H1 (cell line): ENCODE results near the gene FKBP2. TPM values are rescaled to one million over a fixed set of nuclear protein-coding genes. Genes with fewer than 3 reads are reported as not detected.

Source experiments
- CTCF ChIA-PET: fragments of 300-600 bp; sonication (Branson Sonifier 250); formaldehyde crosslinking; loops from one replicate; lab custom pipeline; 2021; ENCODE audit not compliant: partially characterized antibody; lab: Charles Lee
- POLR2A ChIA-PET: fragments of 300-600 bp; sonication (Branson Sonifier 250); formaldehyde crosslinking; loops from one replicate; lab custom pipeline; 2021; ENCODE audit warnings: inconsistent platforms; ENCODE audit not compliant: partially characterized antibody; lab: Charles Lee
- DNase-seq, 2 experiments: peaks; one replicate each; pipeline versions ENCODE4 v3.0.0 to v3.0.0-alpha.2; 2010 to 2022; ENCODE audit warnings: low spot score in 2 of 2, low read depth in 1 of 2, mixed read lengths in 1 of 2
- FAIRE-seq: peaks from 2 replicates; lab custom pipeline; 2011; peaks lifted over from hg19 to GRCh38; lab: Jason Lieb, UNC
- H2AFZ ChIP-seq: 2 replicates; pipeline ENCODE4 v1.8.1; 2012; ENCODE audit warnings: low read length, inconsistent platforms
- H2AK5ac ChIP-seq: 2 replicates; pipeline ENCODE4 v1.6.1; 2013; ENCODE audit warnings: low read depth, low read length
- H2BK120ac ChIP-seq: replicated peaks from 2 replicates; pipeline ENCODE3; 2013; ENCODE audit warnings: low read depth, low read length, inconsistent platforms
- H2BK12ac ChIP-seq: 2 replicates; pipeline ENCODE4 v1.6.1; 2013; ENCODE audit warnings: low read depth, low read length
- H2BK15ac ChIP-seq: 2 replicates; pipeline ENCODE4 v1.6.1; 2013; ENCODE audit warnings: low read length
- H2BK20ac ChIP-seq: 2 replicates; pipeline ENCODE4 v1.6.1; 2013; ENCODE audit warnings: low read length
- H2BK5ac ChIP-seq: 2 replicates; pipeline ENCODE4 v1.6.1; 2013; ENCODE audit warnings: low read depth, low read length
- H3K14ac ChIP-seq: 2 replicates; pipeline ENCODE4 v1.6.1; 2013; ENCODE audit warnings: inconsistent platforms; ENCODE audit not compliant: insufficient read length
- H3K18ac ChIP-seq: 2 replicates; pipeline ENCODE4 v1.6.1; 2013; ENCODE audit warnings: low read length; ENCODE audit errors: extremely low read depth
- H3K23ac ChIP-seq: 2 replicates; pipeline ENCODE4 v1.6.1; 2013; ENCODE audit warnings: inconsistent platforms; ENCODE audit not compliant: insufficient read length
- H3K23me2 ChIP-seq: 2 replicates; pipeline ENCODE4 v1.6.1; 2013; ENCODE audit warnings: low read depth, low read length
- H3K27ac ChIP-seq: 2 replicates; pipeline ENCODE4 v1.6.1; 2011; ENCODE audit warnings: low read depth, low read length, inconsistent platforms
- H3K27me3 ChIP-seq, 4 experiments: replicated peaks in 1 of 4; 1 replicate in 1 of 4; 2 replicates in 3 of 4; pipeline versions ENCODE4 v1.6.1 to v1.8.1; 2011 to 2013; ENCODE audit warnings: low read length in 3 of 4, mild to moderate bottlenecking in 3 of 4, inconsistent platforms in 2 of 4, mixed read lengths in 2 of 4, moderate library complexity in 1 of 4; ENCODE audit not compliant: control insufficient read depth in 3 of 4, insufficient read depth in 3 of 4; ENCODE audit errors: extremely low read depth in 1 of 4
- H3K36me3 ChIP-seq, 4 experiments: 2 replicates each; pipeline versions ENCODE4 v1.6.1 to v1.8.1; 2011 to 2013; ENCODE audit warnings: mild to moderate bottlenecking in 4 of 4, low read length in 3 of 4, moderate library complexity in 2 of 4, control low read depth in 1 of 4, inconsistent platforms in 1 of 4; ENCODE audit not compliant: insufficient read depth in 4 of 4, control insufficient read depth in 2 of 4
- H3K4ac ChIP-seq: replicated peaks from 2 replicates; pipeline ENCODE3; 2013; ENCODE audit warnings: low read length, low read depth, mixed read lengths, inconsistent platforms; ENCODE audit not compliant: insufficient read length
- H3K4me1 ChIP-seq, 4 experiments: replicated peaks in 1 of 4; 1 replicate in 1 of 4; 2 replicates in 3 of 4; pipeline versions ENCODE4 v1.6.1 to v1.8.1; 2011 to 2013; ENCODE audit warnings: low read length in 3 of 4, inconsistent platforms in 2 of 4, mixed read lengths in 1 of 4; ENCODE audit not compliant: insufficient read depth in 4 of 4, control insufficient read depth in 3 of 4
- H3K4me2 ChIP-seq, 2 experiments: 2 replicates each; pipeline versions ENCODE4 v1.6.1 to v1.8.1; 2011 to 2013; ENCODE audit warnings: low read depth in 2 of 2, low read length in 2 of 2, control low read depth in 1 of 2, inconsistent platforms in 1 of 2, mild to moderate bottlenecking in 1 of 2; ENCODE audit not compliant: insufficient read depth in 1 of 2
- H3K4me3 ChIP-seq, 4 experiments: fragments of 200-600, 300-600 bp in 1 of 4; sonication (generic), shearing (Covaris generic), sonication (Bioruptor Twin) in 1 of 4; 2 replicates each; pipeline versions ENCODE4 v1.5.1 to v1.8.1; 2011 to 2016; ENCODE audit warnings: low read length in 4 of 4, low read depth in 3 of 4, control low read depth in 2 of 4, inconsistent platforms in 2 of 4, mild to moderate bottlenecking in 2 of 4, mixed read lengths in 1 of 4, moderate library complexity in 1 of 4; ENCODE audit not compliant: insufficient read depth in 2 of 4; ENCODE audit errors: extremely low read depth in 1 of 4
- H3K56ac ChIP-seq: replicated peaks from 2 replicates; pipeline ENCODE3; 2013; ENCODE audit warnings: low read depth, mild to moderate bottlenecking, mixed read lengths, low read length, inconsistent platforms; ENCODE audit not compliant: insufficient read length
- H3K79me1 ChIP-seq: 2 replicates; pipeline ENCODE4 v1.6.1; 2013; ENCODE audit warnings: low read depth, low read length, control low read depth
- H3K79me2 ChIP-seq, 2 experiments: 2 replicates each; pipeline versions ENCODE4 v1.6.1 to v1.8.1; 2012 to 2013; ENCODE audit warnings: low read length in 2 of 2, mild to moderate bottlenecking in 2 of 2, inconsistent platforms in 1 of 2; ENCODE audit not compliant: insufficient read depth in 2 of 2, control insufficient read depth in 1 of 2
- H3K9ac ChIP-seq, 4 experiments: replicated peaks in 1 of 4; 1 replicate in 1 of 4; 2 replicates in 3 of 4; pipeline versions ENCODE4 v1.6.1 to v1.8.1; 2011 to 2013; ENCODE audit warnings: low read depth in 3 of 4, low read length in 3 of 4, control low read depth in 2 of 4, mild to moderate bottlenecking in 2 of 4, moderate library complexity in 2 of 4, inconsistent platforms in 1 of 4; ENCODE audit errors: extremely low read depth in 1 of 4
- H3K9me3 ChIP-seq, 2 experiments: 2 replicates each; pipeline versions ENCODE4 v1.6.1 to v1.8.1; 2012 to 2013; ENCODE audit warnings: mild to moderate bottlenecking in 2 of 2, moderate library complexity in 2 of 2, control low read depth in 1 of 2, inconsistent platforms in 1 of 2, low read depth in 1 of 2, low read length in 1 of 2, mixed read lengths in 1 of 2; ENCODE audit not compliant: insufficient read depth in 2 of 2
- H4K20me1 ChIP-seq, 2 experiments: replicated peaks in 1 of 2; 2 replicates each; pipeline versions ENCODE3 to v1.8.1; 2011 to 2013; ENCODE audit warnings: inconsistent platforms in 2 of 2, low read length in 2 of 2, mild to moderate bottlenecking in 1 of 2; ENCODE audit not compliant: insufficient read depth in 2 of 2, control insufficient read depth in 1 of 2
- H4K5ac ChIP-seq: 2 replicates; pipeline ENCODE4 v1.6.1; 2013; ENCODE audit warnings: low read length, low read depth, mixed read lengths, inconsistent platforms; ENCODE audit not compliant: insufficient read length
- H4K8ac ChIP-seq: 2 replicates; pipeline ENCODE4 v1.8.0; 2013; ENCODE audit warnings: mild to moderate bottlenecking, moderate library complexity, low read length, inconsistent platforms; ENCODE audit not compliant: insufficient read depth; ENCODE audit errors: extremely low read depth
- H4K91ac ChIP-seq: replicated peaks from 2 replicates; pipeline ENCODE3; 2013; ENCODE audit warnings: low read length, mixed read lengths, inconsistent platforms; ENCODE audit not compliant: insufficient read length
- CBX5 ChIP-seq: fragments of 300-800, 300-1000 bp; sonication (generic); IDR thresholded peaks from 2 replicates; pipeline ENCODE4 v1.7.1; 2016; ENCODE audit warnings: antibody characterized with exemption, low read length, low read depth
- GTF2F1 ChIP-seq: IDR thresholded peaks from 2 replicates; pipeline ENCODE4 v1.6.1; 2012; ENCODE audit warnings: low read depth, low read length, improper control_type of control experiment, borderline replicate concordance
- KDM5A ChIP-seq: fragments of 200-600 bp; IDR thresholded peaks from 2 replicates; pipeline ENCODE4 v1.7.1; 2012; ENCODE audit warnings: mild to moderate bottlenecking, low read length, inconsistent platforms, mixed read lengths
- POLR2AphosphoS5 ChIP-seq: IDR thresholded peaks from 2 replicates; pipeline ENCODE4 v1.6.1; 2011; ENCODE audit warnings: low read depth, low read length
- RXRA ChIP-seq: IDR thresholded peaks from 2 replicates; pipeline ENCODE4 v1.6.1; 2011; ENCODE audit warnings: low read depth, mild to moderate bottlenecking, low read length, moderate library complexity; ENCODE audit not compliant: insufficient read depth
- YY1 ChIP-seq: IDR thresholded peaks from 2 replicates; pipeline ENCODE4 v1.6.1; 2011; ENCODE audit warnings: low read depth, mild to moderate bottlenecking, low read length
- WGBS, 2 experiments: shearing (Covaris generic) in 1 of 2; methylation state at CpG; one replicate each; pipeline versions ENCODE4 v1.1.6 to v1.1.7; 2013 to 2015; ENCODE audit warnings: low lambda C conversion rate in 2 of 2, mixed read lengths in 2 of 2, inconsistent platforms in 1 of 2, low coverage in 1 of 2, missing lambda C conversion rate in 1 of 2; ENCODE audit not compliant: insufficient replicate concordance in 2 of 2, insufficient coverage in 1 of 2, insufficient read length in 1 of 2; ENCODE audit errors: extremely low coverage in 1 of 2, missing lambda C conversion rate in 1 of 2; 5-methylcytosine and 5-hydroxymethylcytosine counted together
- polyA plus RNA-seq, 7 experiments: library from polyadenylated mRNA; depleted of rRNA in 3 of 7; stranded (reverse) in 5 of 7; unstranded in 2 of 7; fragments of >200 nt in 5 of 7; fragments of 200-250 nt in 2 of 7; gene quantifications; 1 replicate in 5 of 7; 2 replicates in 1 of 7; 4 replicates in 1 of 7; pipeline versions ENCODE4 v1.2.1 to v1.2.3, GENCODE V29; 2011 to 2013; ENCODE audit warnings: missing spikeins in 2 of 7, mixed read lengths in 2 of 7
- total RNA-seq: library from RNA; stranded (reverse); fragmentation: NEBNext Ultra II Directional; extraction: Animal tissue kit (Norgen Biotek cat#: 25700); gene quantifications from 2 replicates; pipeline ENCODE4 v1.2.1, GENCODE V29; 2021

FKBP2 gene
- total and polyA plus RNA-seq, 2 of the 8 experiments (the other 6 are each of a cell fraction or from before 2014, with no cell fraction given), result 41.7 to 52.5 TPM

GRCh38 chr11:64220271-64220670 lies 20.6 kb upstream of the FKBP2 start:
- Histone ChIP-seq H3K27ac (no peak overlapping the region), H2AFZ (no peak overlapping the region), H2BK12ac (no peak overlapping the region), H3K4me3 (no peak overlapping the region), H3K9ac (no peak overlapping the region), H3K23me2 (peaks cover under 1% of the 10 kb centered on the region; the same call in 1 of the 2 replicates), H3K27me3 (no peaks in the 10 kb centered on the region), H2BK5ac (no peak overlapping the region), H3K79me1 (no peaks in the 10 kb centered on the region), H4K20me1 (peaks cover 2 to 13% of the 10 kb centered on the region in 2 experiments), H4K91ac (no peak overlapping the region), H3K36me3 (peaks cover 0 to 9% (median 5%) of the 10 kb centered on the region in 4 experiments; a peak in 4 of 8 replicates), H2BK120ac (no peak overlapping the region), H3K4me2 (no peak overlapping the region), H3K9me3 (no peaks in the 10 kb centered on the region), H3K23ac (no peak overlapping the region), H3K14ac (no peak overlapping the region), H4K8ac (no peak overlapping the region), H2AK5ac (no peak overlapping the region), H2BK20ac (no peak overlapping the region), H3K4ac (no peak overlapping the region), H4K5ac (no peak overlapping the region), H2BK15ac (no peak overlapping the region), H3K18ac (no peak overlapping the region), H3K4me1 (peaks cover 0 to 3% (median 2%) of the 10 kb centered on the region in 4 experiments; a peak in 4 of 7 replicates), H3K79me2 (no peaks in the 10 kb centered on the region), H3K56ac (no peak overlapping the region)
- TF ChIP-seq CBX5 (no peak), RXRA (no peak), POLR2AphosphoS5 (no peak), YY1 (no peak), KDM5A (no peak), GTF2F1 (no peak)
- FAIRE-seq (no peak), DNase-seq (no peak)
- 96% methylated on average over 17 of the region's 17 CpGs; no CpG with 5 or more reads in 1 of the 2 experiments for WGBS, 2 experiments
- POLR2A ChIA-PET, result interaction anchor here (1.0 to 14.1 kb wide), 8 partner anchors 11 to 49 kb away, joined by 3 to 253 read pairs (median 4); partner anchors contain the start of genes FERMT3, PLCB3 and STIP1
- CTCF ChIA-PET, result interaction anchor here (1.1 to 2.8 kb wide), 4 partner anchors 9 to 32 kb away, joined by 4 to 19 read pairs (median 6); partner anchors contain the start of genes FERMT3 and PLCB3
